ENCODE data around the gene HPCAL1.
"Not testable (repeated sequence)": the region's sequence is repeated elsewhere in the genome, so short reads cannot be mapped to it uniquely, and the experiment has no call there.

HPCAL1 gene

GRCh38 chr2:10449838-10450691, 147.4 kb downstream of the HPCAL1 start:
- in situ Hi-C loops (cut with MboI; ENCODE audit: low sequenced_read_pairs), result no loop called here

GRCh38 chr2:10451819-10452218, 149.1 kb downstream of the HPCAL1 start:
- in situ Hi-C loops (cut with MboI; ENCODE audit: low sequenced_read_pairs), result no loop called here

GRCh38 chr2:10452312-10452711, 149.6 kb downstream of the HPCAL1 start:
- in situ Hi-C loops (cut with MboI; ENCODE audit: low sequenced_read_pairs), result no loop called here

- in situ Hi-C loops (cut with MboI; ENCODE audit: low sequenced_read_pairs), result no loop called here
Observed at GRCh38 chr2:10452956-10453904, 150.5 kb downstream of the HPCAL1 start.

- in situ Hi-C loops (cut with MboI; ENCODE audit: low sequenced_read_pairs), result no loop called here
Observed at GRCh38 chr2:10453905-10454298, 151.2 kb downstream of the HPCAL1 start.

- in situ Hi-C loops (cut with MboI; ENCODE audit: low sequenced_read_pairs), result no loop called here
Observed at GRCh38 chr2:10454505-10454904, 151.8 kb downstream of the HPCAL1 start.

GRCh38 chr2:10457195-10457594, 154.5 kb downstream of the HPCAL1 start:
- in situ Hi-C loops (cut with MboI; ENCODE audit: low sequenced_read_pairs), result not testable (repeated sequence)

GRCh38 chr2:10457846-10458598, 155.3 kb downstream of the HPCAL1 start:
- in situ Hi-C loops (cut with MboI; ENCODE audit: low sequenced_read_pairs), result no loop called here

GRCh38 chr2:10460366-10460796, 157.7 kb downstream of the HPCAL1 start:
- in situ Hi-C loops (cut with MboI; ENCODE audit: low sequenced_read_pairs), result no loop called here

- in situ Hi-C loops (cut with MboI; ENCODE audit: low sequenced_read_pairs), result no loop called here
Observed at GRCh38 chr2:10462178-10463083, 159.7 kb downstream of the HPCAL1 start.

- in situ Hi-C loops (cut with MboI; ENCODE audit: low sequenced_read_pairs), result no loop called here
Observed at GRCh38 chr2:10465910-10466309, 163.2 kb downstream of the HPCAL1 start.

GRCh38 chr2:10466801-10467200, 164.1 kb downstream of the HPCAL1 start:
- in situ Hi-C loops (cut with MboI; ENCODE audit: low sequenced_read_pairs), result no loop called here

- in situ Hi-C loops (cut with MboI; ENCODE audit: low sequenced_read_pairs), result no loop called here
Observed at GRCh38 chr2:10467401-10467800, 164.7 kb downstream of the HPCAL1 start.

- in situ Hi-C loops (cut with MboI; ENCODE audit: low sequenced_read_pairs), result no loop called here
Observed at GRCh38 chr2:10469301-10469700, 166.6 kb downstream of the HPCAL1 start.

- in situ Hi-C loops (cut with MboI; ENCODE audit: low sequenced_read_pairs), result no loop called here
Observed at GRCh38 chr2:10469955-10470608, 167.4 kb downstream of the HPCAL1 start.

GRCh38 chr2:10471046-10471571, 168.4 kb downstream of the HPCAL1 start:
- in situ Hi-C loops (cut with MboI; ENCODE audit: low sequenced_read_pairs), result no loop called here

- in situ Hi-C loops (cut with MboI; ENCODE audit: low sequenced_read_pairs), result no loop called here
Observed at GRCh38 chr2:10471955-10472354, 169.3 kb downstream of the HPCAL1 start.

- in situ Hi-C loops (cut with MboI; ENCODE audit: low sequenced_read_pairs), result no loop called here
Observed at GRCh38 chr2:10473121-10473756, 170.5 kb downstream of the HPCAL1 start.

All from hTERT RPE-1 (cell line).